Tibial nerve (tissue), 4 donors: Measurements from ENCODE around the gene IL18R1. TPM values are rescaled to one million over a fixed set of nuclear protein-coding genes. Genes with fewer than 3 reads are reported as not detected.

Source experiments
- DNase-seq, 2 donors: peaks; one replicate each; pipeline ENCODE4 v3.0.0-alpha.2; 2019; ENCODE audit warnings: low spot score in 2 of 2
- H3K27ac ChIP-seq, 4 donors: fragments of 200-600 bp; sonication (generic) in 3 of 4; one replicate each; pipeline ENCODE4 v1.5.1; 2017 to 2019; ENCODE audit warnings: mild to moderate bottlenecking in 1 of 4
- H3K27me3 ChIP-seq, 2 donors: fragments of 200-600 bp; sonication (generic) in 1 of 2; one replicate each; pipeline versions ENCODE4 v1.5.1 to v1.6.0; 2017 to 2019
- H3K36me3 ChIP-seq, 3 donors: fragments of 200-600 bp; sonication (generic); one replicate each; pipeline ENCODE4 v1.5.1; 2018 to 2019
- H3K4me1 ChIP-seq, 4 donors: fragments of 200-600 bp; sonication (generic) in 3 of 4; one replicate each; pipeline ENCODE4 v1.5.1; 2017 to 2019
- H3K4me3 ChIP-seq, 4 donors: fragments of 200-600 bp; sonication (generic) in 3 of 4; one replicate each; pipeline ENCODE4 v1.5.1; 2017 to 2019; ENCODE audit warnings: mild to moderate bottlenecking in 1 of 4, moderate library complexity in 1 of 4
- H3K9me3 ChIP-seq, 4 donors: fragments of 200-600 bp; sonication (generic) in 3 of 4; one replicate each; pipeline ENCODE4 v1.5.1; 2017 to 2019
- CTCF ChIP-seq, 5 experiments: fragments of 200-600 bp in 3 of 5; fragments of 450-650 bp in 2 of 5; sonication (generic) in 3 of 5; IDR thresholded peaks; one replicate each; pipeline ENCODE4 v1.5.1; 2016 to 2019; ENCODE audit warnings: antibody characterized with exemption in 5 of 5, mild to moderate bottlenecking in 3 of 5, moderate library complexity in 2 of 5
- EP300 ChIP-seq, 2 donors: sonication (generic); formaldehyde crosslinking; IDR thresholded peaks; one replicate each; pipeline ENCODE4 v1.6.1; 2017; ENCODE audit warnings: antibody characterized with exemption in 2 of 2, mild to moderate bottlenecking in 1 of 2
- POLR2A ChIP-seq, 2 donors: fragments of 450-650 bp; IDR thresholded peaks; one replicate each; pipeline ENCODE4 v1.6.1; 2017; ENCODE audit warnings: antibody characterized with exemption in 2 of 2, mild to moderate bottlenecking in 2 of 2, moderate library complexity in 2 of 2
- whole genome bisulfite sequencing, 2 donors: methylation state at CpG; one replicate each; pipeline ENCODE4 v1.1.5; 2018; 5-methylcytosine and 5-hydroxymethylcytosine counted together
- small RNA-seq: library from RNA; depleted of rRNA; stranded (forward); fragments of <200 nt; gene quantifications from one replicate; pipeline ENCODE3, GENCODE V24; 2016
- total RNA-seq, 4 donors: library from RNA; depleted of rRNA; stranded (reverse); fragments of >200 nt; gene quantifications; one replicate each; pipeline ENCODE4 v1.1.0, GENCODE V29; 2016

Gene IL18R1
- total RNA-seq, 4 donors from 2014 or later: 1.7 to 3.9 (median 3.8) TPM

GRCh38 chr2:102439065-102439695, 83.6 kb downstream of the IL18R1 start:
- Histone ChIP-seq H3K9me3 (no peaks in the 10 kb centered on the region), H3K4me3 (no peak overlapping the region), H3K36me3 (no peaks in the 10 kb centered on the region), H3K27ac (no peak overlapping the region), H3K27me3 (no peaks in the 10 kb centered on the region), H3K4me1 (peaks cover 0 to 6% (median 0%) of the 10 kb centered on the region in 4 donors)
- TF ChIP-seq CTCF (IDR thresholded peaks at IDR 0.05): no peak
- TF ChIP-seq EP300 (IDR thresholded peaks at IDR 0.05): no peak
- TF ChIP-seq POLR2A (IDR thresholded peaks at IDR 0.05): no peak
- DNase-seq: no peak
- 52 to 59% methylated on average over 6 of the region's 6 CpGs for WGBS, 2 donors

GRCh38 chr2:102442967-102443828, 87.6 kb downstream of the IL18R1 start:
- TF ChIP-seq CTCF (IDR thresholded peaks at IDR 0.05) (peak; percentile 38 to 64 (median 50)), POLR2A (IDR thresholded peaks at IDR 0.05) (no peak), EP300 (IDR thresholded peaks at IDR 0.05) (peak in 1 of 2 donors; percentile 42)
- 29 to 33% methylated on average over 13 of the region's 13 CpGs for WGBS, 2 donors
- Histone ChIP-seq H3K27ac (no peak overlapping the region), H3K27me3 (no peaks in the 10 kb centered on the region), H3K36me3 (no peaks in the 10 kb centered on the region), H3K4me1 (peaks cover 0 to 6% (median 0%) of the 10 kb centered on the region in 4 donors), H3K9me3 (no peaks in the 10 kb centered on the region), H3K4me3 (no peak overlapping the region)
- peak in 1 of 2 donors; percentile 41 for DNase-seq

- no peak overlapping the region for H3K27ac ChIP-seq
- H3K9me3 ChIP-seq: no peaks in the 10 kb centered on the region
- no peak overlapping the region for H3K4me3 ChIP-seq
- TF ChIP-seq CTCF (IDR thresholded peaks at IDR 0.05) (no peak), EP300 (IDR thresholded peaks at IDR 0.05) (no peak), POLR2A (IDR thresholded peaks at IDR 0.05) (no peak)
- H3K4me1 ChIP-seq: peaks cover 0 to 6% (median 0%) of the 10 kb centered on the region in 4 donors
- WGBS, 2 donors: 74 to 91% methylated on average over 3 of the region's 3 CpGs
- H3K36me3 ChIP-seq: no peaks in the 10 kb centered on the region
- no peaks in the 10 kb centered on the region for H3K27me3 ChIP-seq
- no peak for DNase-seq
These were observed 88.6 kb downstream of the IL18R1 start for GRCh38 chr2:102444233-102444632.

- no peak overlapping the region for H3K4me3 ChIP-seq
- H3K27me3 ChIP-seq: no peaks in the 10 kb centered on the region
- 87 to 95% methylated on average over 9 of the region's 9 CpGs for WGBS, 2 donors
- peaks cover 0 to 6% (median 0%) of the 10 kb centered on the region in 4 donors for H3K4me1 ChIP-seq
- no peak overlapping the region for H3K27ac ChIP-seq
- H3K9me3 ChIP-seq: no peaks in the 10 kb centered on the region
- TF ChIP-seq CTCF (IDR thresholded peaks at IDR 0.05) (no peak), EP300 (IDR thresholded peaks at IDR 0.05) (no peak), POLR2A (IDR thresholded peaks at IDR 0.05) (no peak)
- no peak for DNase-seq
- H3K36me3 ChIP-seq: no peaks in the 10 kb centered on the region
These were observed 91.3 kb downstream of the IL18R1 start for GRCh38 chr2:102446936-102447335.

Small RNA genes lying within 50 kb of the gene (small RNA-seq; reads per million reads assigned to genes)
- not detected for gene MIR4772

Other genes starting within 250 kb of the IL18R1 start
- 10 to 100 TPM; 29.5 to 81.2 (median 57.4) TPM for gene IL1R1, start 213.1 kb upstream of the IL18R1 start, total RNA-seq
- under 1 TPM in 1 of 4 donors, not detected in 3; 0.30 TPM for gene IL1RL2, start 168.8 kb upstream of the IL18R1 start, total RNA-seq
- 10 to 100 TPM in 1 of 4 donors, 1 to 10 TPM in 3; 3.9 to 17.7 (median 6.9) TPM for gene IL1RL1, start 44.2 kb upstream of the IL18R1 start, total RNA-seq
- 1 to 10 TPM in 2 of 4 donors, under 1 TPM in 2; 0.22 to 3.9 (median 0.88) TPM for gene IL18RAP, start 67.4 kb downstream of the IL18R1 start, total RNA-seq
- under 1 TPM in 1 of 4 donors, not detected in 3; 0.30 TPM for gene SLC9A4, start 117.4 kb downstream of the IL18R1 start, total RNA-seq